Endothelial cell (in vitro differentiated cells): Measurements from ENCODE around the gene AP2A1. TPM values are rescaled to one million over a fixed set of nuclear protein-coding genes. Genes with fewer than 3 reads are reported as not detected.

ENCODE experiments used
- DNase-seq: peaks from one replicate; pipeline ENCODE4 v3.0.0; 2021; ENCODE audit warnings: low spot score
- H3K27ac Mint-ChIP-seq: one replicate; pipeline ENCODE4 v1.8.0; 2021; ENCODE audit warnings: mixed read lengths, inconsistent platforms; ENCODE audit not compliant: unreplicated experiment
- H3K27me3 Mint-ChIP-seq: one replicate; pipeline ENCODE4 v1.8.0; 2021; ENCODE audit warnings: mild to moderate bottlenecking, moderate library complexity, mixed read lengths, inconsistent platforms; ENCODE audit not compliant: unreplicated experiment
- H3K36me3 Mint-ChIP-seq: one replicate; pipeline ENCODE4 v1.8.0; 2021; ENCODE audit warnings: mild to moderate bottlenecking, low read depth, mixed read lengths, inconsistent platforms; ENCODE audit not compliant: unreplicated experiment
- H3K4me1 Mint-ChIP-seq: one replicate; pipeline ENCODE4 v1.8.0; 2021; ENCODE audit warnings: mild to moderate bottlenecking, mixed read lengths, inconsistent platforms; ENCODE audit not compliant: unreplicated experiment
- H3K4me3 Mint-ChIP-seq: one replicate; pipeline ENCODE4 v1.8.0; 2021; ENCODE audit warnings: mild to moderate bottlenecking, mixed read lengths, inconsistent platforms; ENCODE audit not compliant: unreplicated experiment
- H3K9me3 Mint-ChIP-seq: one replicate; pipeline ENCODE4 v1.8.0; 2021; ENCODE audit warnings: mixed read lengths, inconsistent platforms; ENCODE audit not compliant: unreplicated experiment
- CTCF ChIP-seq: fragments of 200-600 bp; sonication (generic); IDR thresholded peaks from one replicate; pipeline ENCODE4 v1.5.0; 2021; ENCODE audit warnings: antibody characterized with exemption; ENCODE audit not compliant: unreplicated experiment
- total RNA-seq: library from RNA; stranded (reverse); fragmentation: NEBNext Ultra II Directional; extraction: Animal tissue kit (Norgen Biotek cat#: 25700); gene quantifications from one replicate; pipeline ENCODE4 v1.2.1, GENCODE V29; 2021; ENCODE audit not compliant: unreplicated experiment

The AP2A1 gene
- total RNA-seq, 1 donor from 2014 or later = 191 TPM

- H3K4me3 Mint-ChIP-seq = no peak overlapping the region
- H3K36me3 Mint-ChIP-seq = peaks cover 50% of the 10 kb centered on the region
- peaks cover 24% of the 10 kb centered on the region for H3K4me1 Mint-ChIP-seq
- H3K9me3 Mint-ChIP-seq = no peaks in the 10 kb centered on the region
- H3K27me3 Mint-ChIP-seq = peaks cover 16% of the 10 kb centered on the region
- no peak overlapping the region for H3K27ac Mint-ChIP-seq
- no peak for DNase-seq
- TF ChIP-seq CTCF = no peak
Observed at GRCh38 chr19:49830766-49831165, 64.0 kb downstream of the AP2A1 start.

GRCh38 chr19:49831592-49831991, 64.8 kb downstream of the AP2A1 start:
- Mint-ChIP-seq H3K27ac (no peak overlapping the region), H3K4me1 (peaks cover 16% of the 10 kb centered on the region), H3K36me3 (peaks cover 44% of the 10 kb centered on the region), H3K9me3 (no peaks in the 10 kb centered on the region), H3K4me3 (no peak overlapping the region), H3K27me3 (peaks cover 16% of the 10 kb centered on the region)
- TF ChIP-seq CTCF = no peak
- DNase-seq = no peak

- Mint-ChIP-seq H3K4me1 (peaks cover 14% of the 10 kb centered on the region), H3K4me3 (peak overlapping the region; percentile 89), H3K27me3 (peaks cover 21% of the 10 kb centered on the region), H3K9me3 (no peaks in the 10 kb centered on the region), H3K36me3 (peaks cover 42% of the 10 kb centered on the region), H3K27ac (peak overlapping the region; percentile 89)
- no peak for DNase-seq
- no peak for TF ChIP-seq CTCF
Observed at GRCh38 chr19:49832556-49832955, 65.8 kb downstream of the AP2A1 start.

- H3K36me3 Mint-ChIP-seq = peaks cover 51% of the 10 kb centered on the region
- peaks cover 14% of the 10 kb centered on the region for H3K4me1 Mint-ChIP-seq
- H3K27ac Mint-ChIP-seq = no peak overlapping the region
- no peak for DNase-seq
- peaks cover 22% of the 10 kb centered on the region for H3K27me3 Mint-ChIP-seq
- H3K9me3 Mint-ChIP-seq = no peaks in the 10 kb centered on the region
- no peak for TF ChIP-seq CTCF
- no peak overlapping the region for H3K4me3 Mint-ChIP-seq
Observed at GRCh38 chr19:49833599-49833998, 66.8 kb downstream of the AP2A1 start.

GRCh38 chr19:49835562-49835961, 68.8 kb downstream of the AP2A1 start:
- peaks cover 65% of the 10 kb centered on the region for H3K36me3 Mint-ChIP-seq
- H3K27ac Mint-ChIP-seq = no peak overlapping the region
- peaks cover 14% of the 10 kb centered on the region for H3K4me1 Mint-ChIP-seq

More at GRCh38 chr19:49835562-49835961, 68.8 kb downstream of the AP2A1 start:
- no peak for DNase-seq
- Mint-ChIP-seq H3K27me3 (peaks cover 21% of the 10 kb centered on the region), H3K9me3 (no peaks in the 10 kb centered on the region), H3K4me3 (no peak overlapping the region)
- TF ChIP-seq CTCF = no peak
